Tibial nerve (tissue), 4 donors: ENCODE data around the gene GPC3.

ENCODE experiments used
- EP300 ChIP-seq, 2 donors: sonication (generic); formaldehyde crosslinking; IDR thresholded peaks; one replicate each; pipeline ENCODE4 v1.6.1; 2017; ENCODE audit warnings: antibody characterized with exemption in 2 of 2, mild to moderate bottlenecking in 1 of 2
- POLR2A ChIP-seq, 2 donors: fragments of 450-650 bp; IDR thresholded peaks; one replicate each; pipeline ENCODE4 v1.6.1; 2017; ENCODE audit warnings: antibody characterized with exemption in 2 of 2, mild to moderate bottlenecking in 2 of 2, moderate library complexity in 2 of 2
- TF ChIP-seq, protein P1 (sequence below), 5 experiments: fragments of 200-600 bp in 3 of 5; fragments of 450-650 bp in 2 of 5; sonication (generic) in 3 of 5; IDR thresholded peaks; one replicate each; pipeline ENCODE4 v1.5.1; 2016 to 2019; ENCODE audit warnings: antibody characterized with exemption in 5 of 5, mild to moderate bottlenecking in 3 of 5, moderate library complexity in 2 of 5

DNA sequence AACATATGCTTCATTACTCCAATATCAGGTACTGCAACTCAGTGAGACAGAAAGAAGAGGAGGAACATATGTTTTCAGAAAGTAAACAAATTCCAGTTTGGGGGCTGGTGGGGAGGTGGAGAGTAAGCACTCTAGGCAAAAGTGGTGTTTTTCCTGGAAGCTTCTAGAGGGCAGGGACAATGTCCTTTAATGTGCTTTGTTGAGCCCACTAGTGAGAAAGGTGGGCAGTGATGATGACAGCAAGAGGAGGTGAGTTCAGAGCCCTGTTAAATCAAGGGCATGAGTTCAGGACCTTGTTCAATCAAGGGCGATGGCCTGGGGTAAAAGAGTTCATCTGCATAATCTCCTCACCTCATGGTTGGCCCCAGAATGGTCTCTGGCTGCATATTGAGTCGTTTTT is 38.4 kb downstream of the GPC3 start:
- TF ChIP-seq, protein P1, sequence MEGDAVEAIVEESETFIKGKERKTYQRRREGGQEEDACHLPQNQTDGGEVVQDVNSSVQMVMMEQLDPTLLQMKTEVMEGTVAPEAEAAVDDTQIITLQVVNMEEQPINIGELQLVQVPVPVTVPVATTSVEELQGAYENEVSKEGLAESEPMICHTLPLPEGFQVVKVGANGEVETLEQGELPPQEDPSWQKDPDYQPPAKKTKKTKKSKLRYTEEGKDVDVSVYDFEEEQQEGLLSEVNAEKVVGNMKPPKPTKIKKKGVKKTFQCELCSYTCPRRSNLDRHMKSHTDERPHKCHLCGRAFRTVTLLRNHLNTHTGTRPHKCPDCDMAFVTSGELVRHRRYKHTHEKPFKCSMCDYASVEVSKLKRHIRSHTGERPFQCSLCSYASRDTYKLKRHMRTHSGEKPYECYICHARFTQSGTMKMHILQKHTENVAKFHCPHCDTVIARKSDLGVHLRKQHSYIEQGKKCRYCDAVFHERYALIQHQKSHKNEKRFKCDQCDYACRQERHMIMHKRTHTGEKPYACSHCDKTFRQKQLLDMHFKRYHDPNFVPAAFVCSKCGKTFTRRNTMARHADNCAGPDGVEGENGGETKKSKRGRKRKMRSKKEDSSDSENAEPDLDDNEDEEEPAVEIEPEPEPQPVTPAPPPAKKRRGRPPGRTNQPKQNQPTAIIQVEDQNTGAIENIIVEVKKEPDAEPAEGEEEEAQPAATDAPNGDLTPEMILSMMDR (IDR thresholded peaks at IDR 0.05) = no peak
- no peak for TF ChIP-seq POLR2A (IDR thresholded peaks at IDR 0.05)
- no peak for TF ChIP-seq EP300 (IDR thresholded peaks at IDR 0.05)
